NT2/D1 (cell line): Measurements from ENCODE around the gene DOK3.

Experiments used
- SUZ12 ChIP-seq: IDR thresholded peaks from 2 replicates; pipeline ENCODE4 v1.6.1; 2011; ENCODE audit not compliant: insufficient read length, insufficient read depth; ENCODE audit errors: extremely low read depth
- YY1 ChIP-seq: IDR thresholded peaks from 2 replicates; pipeline ENCODE4 v1.6.1; 2011; ENCODE audit not compliant: insufficient read length, insufficient read depth
- ZNF274 ChIP-seq: IDR thresholded peaks from 2 replicates; pipeline ENCODE4 v1.6.1; 2011; ENCODE audit warnings: mild to moderate bottlenecking, low read depth, low read length

DNA sequence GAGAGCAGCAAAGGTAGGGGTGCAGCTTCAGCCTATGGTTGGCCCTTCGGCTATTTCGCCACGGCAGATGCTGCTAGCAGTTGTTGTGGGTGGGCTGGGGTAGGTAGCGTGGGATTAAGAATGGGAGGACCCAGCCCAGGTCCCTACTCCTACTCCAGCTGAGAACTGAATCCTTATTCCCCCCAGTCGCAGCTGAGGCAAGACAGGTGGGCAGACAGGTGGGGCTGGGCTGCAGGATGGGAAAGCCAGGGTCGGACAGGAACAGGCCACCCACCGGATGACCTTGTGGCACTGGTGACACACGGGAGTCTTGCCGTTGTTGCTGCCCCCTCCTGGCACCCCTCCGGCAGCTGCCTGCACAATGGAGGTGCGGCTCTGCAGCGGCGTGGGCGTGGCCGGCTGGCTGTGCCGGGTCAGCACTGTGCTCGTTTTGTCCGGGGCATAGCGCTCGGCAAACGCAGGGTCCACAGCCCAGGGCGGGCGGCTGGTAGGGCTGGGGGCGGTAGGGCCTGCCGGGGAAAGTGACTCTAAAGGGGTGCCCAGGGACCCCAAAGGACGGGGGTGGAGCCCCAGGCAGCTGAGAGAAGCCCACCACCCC, 20.4 kb downstream of the DOK3 start:
- TF ChIP-seq YY1 (no peak), SUZ12 (no peak), ZNF274 (no peak)
